ENCODE data around the gene TAS2R30.
"Not testable (repeated sequence)": the region's sequence is repeated elsewhere in the genome, so short reads cannot be mapped to it uniquely, and the experiment has no call there.

The TAS2R30 gene

GRCh38 chr12:11111213-11111612 is 23.2 kb downstream of the TAS2R30 start:
- DNase-seq = not testable (repeated sequence)

- no peak for DNase-seq
Observed at GRCh38 chr12:11108862-11109261, 25.6 kb downstream of the TAS2R30 start.

GRCh38 chr12:11107719-11108118 is 26.7 kb downstream of the TAS2R30 start:
- DNase-seq = no peak

- no peak for DNase-seq
Observed at GRCh38 chr12:11106288-11106687, 28.2 kb downstream of the TAS2R30 start.

- DNase-seq = no peak
Observed at GRCh38 chr12:11105546-11105945, 28.9 kb downstream of the TAS2R30 start.

- DNase-seq = not testable (repeated sequence)
Observed at GRCh38 chr12:11094910-11095309, 39.5 kb downstream of the TAS2R30 start.

- DNase-seq = no peak
Observed at GRCh38 chr12:11092128-11092527, 42.3 kb downstream of the TAS2R30 start, which contains the start of gene TAS2R43. Gene TAS2R43, minus strand, starts transcription at chr12:11092313. Its CDS starts 84 bp downstream, at chr12:11092229.

GRCh38 chr12:11089246-11089645 is 45.2 kb downstream of the TAS2R30 start:
- no peak for DNase-seq

- DNase-seq = no peak
Observed at GRCh38 chr12:11085419-11085818, 49.0 kb downstream of the TAS2R30 start.
